ENCODE data around the gene STRIP1. TPM values are rescaled to one million over a fixed set of nuclear protein-coding genes. Genes with fewer than 3 reads are reported as not detected.
A peak's percentile ranks its signal among the peaks of the same experiment; 100 is the strongest.

The STRIP1 gene
- total and polyA plus RNA-seq, 2 of the 8 experiments (the other 6 are each of a cell fraction or from before 2014, with no cell fraction given): 21.3 to 45.6 TPM

GRCh38 chr1:110089561-110090275, 55.3 kb downstream of the STRIP1 start:
- no peak overlapping the region for H2BK12ac ChIP-seq (ENCODE audit: low read depth, low read length)
- no peaks in the 10 kb centered on the region for H3K79me1 ChIP-seq (ENCODE audit: low read depth, low read length)
- no peak overlapping the region for H3K9ac ChIP-seq (replicated peaks in 1 of 4; ENCODE audit: extremely low read depth in 1 of 4, low read depth in 3 of 4, low read length in 3 of 4)
- no peak overlapping the region for H2BK20ac ChIP-seq (ENCODE audit: low read length)
- no peak overlapping the region for H3K4me3 ChIP-seq (ENCODE audit: extremely low read depth in 1 of 4, insufficient read depth in 2 of 4, low read depth in 3 of 4, low read length in 4 of 4)
- no peak overlapping the region for H2AFZ ChIP-seq (ENCODE audit: low read length)
- H3K23me2 ChIP-seq (ENCODE audit: low read depth, low read length): 0 out of 2 replicates have a peak, but pooled peaks cover under 1% of the 10 kb centered on the region
- DNase-seq (ENCODE audit: low read depth in 1 of 2, low spot score in 2 of 2): no peak
- H4K5ac ChIP-seq (ENCODE audit: insufficient read length, low read depth, low read length): no peak overlapping the region
- no peaks in the 10 kb centered on the region for H3K36me3 ChIP-seq (ENCODE audit: control insufficient read depth in 2 of 4, insufficient read depth in 4 of 4, low read length in 3 of 4)
- no peaks in the 10 kb centered on the region for H3K79me2 ChIP-seq (ENCODE audit: control insufficient read depth in 1 of 2, insufficient read depth in 2 of 2, low read length in 2 of 2)
- ChIA-PET POLR2A (ENCODE audit: partially characterized antibody) (interaction anchor here (2.6 kb wide), 1 partner anchor 22 kb away, joined by 10 read pairs; no protein-coding TSS in a partner anchor), CTCF (ENCODE audit: partially characterized antibody) (interaction anchor here (0.7 to 52.4 kb wide), 12 partner anchors 8 to 406 kb away, joined by 3 to 1450 read pairs (median 4); partner anchors contain the start of genes ALX3, STRIP1 and UBL4B)
- peak overlapping the region; percentile 66; the same call in 1 of the 2 replicates for H3K18ac ChIP-seq (ENCODE audit: extremely low read depth, low read length)
- peaks cover 22 to 39% (median 30%) of the 10 kb centered on the region in 4 experiments for H3K27me3 ChIP-seq (replicated peaks in 1 of 4; ENCODE audit: control insufficient read depth in 3 of 4, extremely low read depth in 1 of 4, insufficient read depth in 3 of 4, low read length in 3 of 4)
- peaks cover 0 to 12% (median 3%) of the 10 kb centered on the region in 4 experiments; a peak in 4 of 7 replicates for H3K4me1 ChIP-seq (replicated peaks in 1 of 4; ENCODE audit: control insufficient read depth in 3 of 4, insufficient read depth in 4 of 4, low read length in 3 of 4)
- H3K4me2 ChIP-seq (ENCODE audit: insufficient read depth in 1 of 2, low read depth in 2 of 2, low read length in 2 of 2): no peak overlapping the region
- H2BK15ac ChIP-seq (ENCODE audit: low read length): no peak overlapping the region
- H4K8ac ChIP-seq (ENCODE audit: extremely low read depth, insufficient read depth, low read length): no peak overlapping the region
- no peak overlapping the region for H3K56ac ChIP-seq (replicated peaks; ENCODE audit: insufficient read length, low read depth, low read length)
- no peak overlapping the region for H3K14ac ChIP-seq (ENCODE audit: insufficient read length)
- no peak overlapping the region for H2BK5ac ChIP-seq (ENCODE audit: low read depth, low read length)
- peaks cover 2 to 7% of the 10 kb centered on the region in 2 experiments for H4K20me1 ChIP-seq (replicated peaks in 1 of 2; ENCODE audit: control insufficient read depth in 1 of 2, insufficient read depth in 2 of 2, low read length in 2 of 2)
- H2BK120ac ChIP-seq (replicated peaks; ENCODE audit: low read depth, low read length): no peak overlapping the region
- H3K23ac ChIP-seq (ENCODE audit: insufficient read length): no peak overlapping the region
- H3K27ac ChIP-seq (ENCODE audit: low read depth, low read length): no peak overlapping the region
- H3K9me3 ChIP-seq (ENCODE audit: insufficient read depth in 2 of 2, low read depth in 1 of 2, low read length in 1 of 2): no peaks in the 10 kb centered on the region
- no peak overlapping the region for H2AK5ac ChIP-seq (ENCODE audit: low read depth, low read length)
- H4K91ac ChIP-seq (replicated peaks; ENCODE audit: insufficient read length, low read length): no peak overlapping the region
- no peak overlapping the region for H3K4ac ChIP-seq (replicated peaks; ENCODE audit: insufficient read length, low read depth, low read length)
- no peak for TF ChIP-seq TAF1 (IDR thresholded peaks at IDR 0.05; ENCODE audit: low read depth, low read length)
- TF ChIP-seq POLR2A (IDR thresholded peaks at IDR 0.05; ENCODE audit: control extremely low read depth in 1 of 2, low read depth in 2 of 2, low read length in 2 of 2): no peak
- no peak for TF ChIP-seq TAF7 (optimal IDR thresholded peaks at IDR 0.05; ENCODE audit: borderline replicate concordance, low read depth, low read length)
- TF ChIP-seq BACH1 (IDR thresholded peaks at IDR 0.05; ENCODE audit: low read length): no peak
- no peak for TF ChIP-seq SUZ12 (IDR thresholded peaks at IDR 0.05; ENCODE audit: low read length)
- FAIRE-seq: no peak
- WGBS, 2 experiments (ENCODE audit: extremely low coverage in 1 of 2, insufficient coverage in 1 of 2, insufficient read length in 1 of 2, insufficient replicate concordance in 2 of 2, low coverage in 1 of 2, low lambda C conversion rate in 2 of 2, missing lambda C conversion rate in 1 of 2): 67% methylated on average over 7 of the region's 7 CpGs; no CpG with 5 or more reads in 1 of the 2 experiments
